ENCODE measurements around the gene DALRD3. TPM values are rescaled to one million over a fixed set of nuclear protein-coding genes. Genes with fewer than 3 reads are reported as not detected.

DALRD3 gene
- total RNA-seq, 2 donors from 2014 or later, result 22.9 to 27.1 TPM

GRCh38 chr3:48979451-48979850, 38.9 kb downstream of the DALRD3 start:
- DNase-seq (ENCODE audit: low spot score in 2 of 2) (no peak), ATAC-seq (no peak)
- Mint-ChIP-seq H3K27ac (peak overlapping the region in 1 of 2 donors; percentile 23), H3K36me3 (peaks cover 4 to 10% of the 10 kb centered on the region in 2 donors), H3K9me3 (no peaks in the 10 kb centered on the region)

- Mint-ChIP-seq H3K9me3 (no peaks in the 10 kb centered on the region), H3K36me3 (peaks cover 10 to 17% of the 10 kb centered on the region in 2 donors), H3K27ac (no peak overlapping the region)
- ATAC-seq (no peak), DNase-seq (ENCODE audit: low spot score in 2 of 2) (peak in 1 of 2 donors; percentile 46)
Measured at GRCh38 chr3:48974076-48974864, 44.1 kb downstream of the DALRD3 start.

- H3K9me3 Mint-ChIP-seq, result no peaks in the 10 kb centered on the region
- H3K27ac Mint-ChIP-seq, result peak overlapping the region in 1 of 2 donors; percentile 23
- H3K36me3 Mint-ChIP-seq, result peaks cover 17 to 20% of the 10 kb centered on the region in 2 donors
- ATAC-seq, result no peak
- DNase-seq (ENCODE audit: low spot score in 2 of 2), result peak in 1 of 2 donors; percentile 23
Measured at GRCh38 chr3:48970586-48970985, 47.8 kb downstream of the DALRD3 start.

- ATAC-seq (peak in 1 of 2 donors; percentile 39), DNase-seq (ENCODE audit: low spot score in 2 of 2) (peak in 1 of 2 donors; percentile 21)
- peaks cover 9 to 20% of the 10 kb centered on the region in 2 donors for H3K36me3 Mint-ChIP-seq
- H3K27ac Mint-ChIP-seq, result peak overlapping the region; percentile 54 to 88
- no peaks in the 10 kb centered on the region for H3K9me3 Mint-ChIP-seq
Measured at GRCh38 chr3:48966876-48967361, 51.5 kb downstream of the DALRD3 start.

GRCh38 chr3:48966367-48966766, 52.0 kb downstream of the DALRD3 start:
- peaks cover 9 to 18% of the 10 kb centered on the region in 2 donors for H3K36me3 Mint-ChIP-seq
- H3K27ac Mint-ChIP-seq, result peak overlapping the region in 1 of 2 donors; percentile 54
- no peak for ATAC-seq
- no peak for DNase-seq (ENCODE audit: low spot score in 2 of 2)
- H3K9me3 Mint-ChIP-seq, result no peaks in the 10 kb centered on the region

Other genes with a start within 250 kb of the DALRD3 start
- gene PRKAR2A, start 170.7 kb downstream of the DALRD3 start, total RNA-seq, result 10 to 100 TPM; 13.9 to 25.6 TPM
- gene SLC25A20, start 119.7 kb downstream of the DALRD3 start, total RNA-seq, result 10 to 100 TPM; 18.3 to 20.5 TPM
- gene ARIH2, start 99.7 kb downstream of the DALRD3 start, total RNA-seq, result 100 to 1,000 TPM; 116 to 127 TPM
- gene P4HTM, start 28.3 kb downstream of the DALRD3 start, total RNA-seq, result 10 to 100 TPM; 24.3 to 33.3 TPM
- 100 to 1,000 TPM; 140 to 173 TPM for gene WDR6, start 11.2 kb downstream of the DALRD3 start, total RNA-seq
- gene NDUFAF3, start 3.5 kb upstream of the DALRD3 start, total RNA-seq, result 10 to 100 TPM; 60.3 to 80.8 TPM
- gene IMPDH2, start 10.8 kb upstream of the DALRD3 start, total RNA-seq, result 100 to 1,000 TPM; 538 to 637 TPM
- 100 to 1,000 TPM; 126 to 150 TPM for gene QRICH1, start 75.5 kb upstream of the DALRD3 start, total RNA-seq
- 100 to 1,000 TPM; 268 to 378 TPM for gene QARS1, start 86.2 kb upstream of the DALRD3 start, total RNA-seq
- 10 to 100 TPM; 40.8 to 46.7 TPM for gene USP19, start 102.2 kb upstream of the DALRD3 start, total RNA-seq
- 1 to 10 TPM in 1 of 2 donors, not detected in 1; 1.4 TPM for gene LAMB2, start 114.5 kb upstream of the DALRD3 start, total RNA-seq
- 10 to 100 TPM; 10.2 to 20.3 TPM for gene CCDC71, start 147.8 kb upstream of the DALRD3 start, total RNA-seq
- gene KLHDC8B, start 153.0 kb upstream of the DALRD3 start, total RNA-seq, result 1 to 10 TPM; 3.1 to 4.9 TPM

Data from activated naive CD4-positive, alpha-beta T cell treated with anti-CD3 and anti-CD28 coated beads, Interleukin-2, amount 50 U/mL, for 72 hours (primary cell).